Fibroblast of the aortic adventitia (primary cell): ENCODE results near the gene XYLT2. TPM values are rescaled to one million over a fixed set of nuclear protein-coding genes. Genes with fewer than 3 reads are reported as not detected.
A peak's percentile ranks its signal among the peaks of the same experiment; 100 is the strongest.
"Not testable (repeated sequence)": the region's sequence is repeated elsewhere in the genome, so short reads cannot be mapped to it uniquely, and the experiment has no call there.

Experiments
- DNase-seq: peaks from one replicate; pipeline ENCODE4 v3.0.0-alpha.2; 2010; ENCODE audit warnings: low read depth
- H3K4me3 ChIP-seq: 2 replicates; pipeline ENCODE4 v1.5.1; 2011; ENCODE audit warnings: low read depth, mild to moderate bottlenecking, control low read depth, low read length, moderate library complexity
- total RNA-seq: library from RNA; depleted of rRNA; stranded (reverse); fragments of >200 nt; gene quantifications from 2 replicates; pipeline ENCODE4 v1.2.3, GENCODE V29; 2012; ENCODE audit warnings: low replicate concordance
- TF ChIP-seq, protein P1 (sequence below): IDR thresholded peaks from 2 replicates; pipeline ENCODE4 v1.5.1; 2011; ENCODE audit warnings: mild to moderate bottlenecking, low read length, control low read depth, inconsistent platforms; ENCODE audit not compliant: insufficient read depth

Gene XYLT2
- 16.3 and 33.9 TPM in 2 replicates for total RNA-seq

DNA sequence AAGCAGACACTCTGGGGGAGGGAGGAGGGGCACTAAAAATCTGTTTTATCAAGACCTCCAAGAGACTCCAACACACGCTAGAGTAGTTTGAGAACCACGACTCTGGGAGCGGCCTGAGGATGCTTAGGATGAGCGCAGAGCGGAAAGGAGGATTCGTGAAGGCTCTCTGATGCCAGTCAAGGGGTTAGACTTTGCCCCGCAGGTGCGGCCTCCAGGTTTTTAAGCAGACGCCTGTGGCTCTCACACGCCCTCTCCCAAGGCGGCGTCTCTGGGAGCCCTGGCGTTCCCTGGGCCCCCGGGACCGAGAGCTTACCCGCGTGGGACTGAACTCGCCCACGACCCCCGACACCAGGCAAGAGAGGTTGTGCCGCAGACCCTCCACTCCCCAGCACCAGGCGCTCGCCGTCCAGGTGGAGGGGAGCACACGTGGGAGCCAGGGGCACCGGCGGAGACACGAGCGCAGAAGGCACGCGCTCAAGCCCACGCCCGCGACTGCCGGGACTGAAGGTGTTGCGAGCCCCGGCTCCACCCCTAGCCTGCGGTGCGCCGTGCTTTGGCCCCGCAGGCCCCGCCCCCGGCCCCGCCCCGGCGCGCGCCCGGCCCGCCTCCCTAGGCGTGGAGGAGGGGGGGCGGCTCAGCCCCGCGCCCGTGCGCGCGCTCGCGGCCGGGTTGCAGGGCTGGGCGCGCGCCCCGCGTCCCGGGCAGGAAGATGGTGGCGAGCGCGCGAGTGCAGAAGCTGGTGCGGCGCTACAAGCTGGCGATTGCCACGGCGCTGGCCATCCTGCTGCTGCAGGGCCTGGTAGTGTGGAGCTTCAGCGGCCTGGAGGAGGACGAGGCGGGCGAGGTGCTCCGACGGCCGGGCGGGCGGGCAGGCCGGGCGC is at the start of gene XYLT2:
Gene XYLT2, plus strand, starts transcription at position 695 of the 881 bp plus-strand sequence. Its CDS starts 15 bp downstream, at position 710.
- TF ChIP-seq, protein P1, sequence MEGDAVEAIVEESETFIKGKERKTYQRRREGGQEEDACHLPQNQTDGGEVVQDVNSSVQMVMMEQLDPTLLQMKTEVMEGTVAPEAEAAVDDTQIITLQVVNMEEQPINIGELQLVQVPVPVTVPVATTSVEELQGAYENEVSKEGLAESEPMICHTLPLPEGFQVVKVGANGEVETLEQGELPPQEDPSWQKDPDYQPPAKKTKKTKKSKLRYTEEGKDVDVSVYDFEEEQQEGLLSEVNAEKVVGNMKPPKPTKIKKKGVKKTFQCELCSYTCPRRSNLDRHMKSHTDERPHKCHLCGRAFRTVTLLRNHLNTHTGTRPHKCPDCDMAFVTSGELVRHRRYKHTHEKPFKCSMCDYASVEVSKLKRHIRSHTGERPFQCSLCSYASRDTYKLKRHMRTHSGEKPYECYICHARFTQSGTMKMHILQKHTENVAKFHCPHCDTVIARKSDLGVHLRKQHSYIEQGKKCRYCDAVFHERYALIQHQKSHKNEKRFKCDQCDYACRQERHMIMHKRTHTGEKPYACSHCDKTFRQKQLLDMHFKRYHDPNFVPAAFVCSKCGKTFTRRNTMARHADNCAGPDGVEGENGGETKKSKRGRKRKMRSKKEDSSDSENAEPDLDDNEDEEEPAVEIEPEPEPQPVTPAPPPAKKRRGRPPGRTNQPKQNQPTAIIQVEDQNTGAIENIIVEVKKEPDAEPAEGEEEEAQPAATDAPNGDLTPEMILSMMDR, result no peak

GRCh38 chr17:50297407-50297865 is 48.5 kb upstream of the XYLT2 start:
- H3K4me3 ChIP-seq, result no peak overlapping the region
- TF ChIP-seq, protein P1, result peak; percentile 96
- DNase-seq, result peak; percentile 69

More for the DNA sequence above, at the start of gene XYLT2:
- peak; percentile 67 for DNase-seq
- H3K4me3 ChIP-seq, result peak within 1 kb of the TSS; percentile 88

GRCh38 chr17:50298018-50298417 is 47.9 kb upstream of the XYLT2 start:
- no peak for DNase-seq
- no peak overlapping the region for H3K4me3 ChIP-seq
- TF ChIP-seq, protein P1, result no peak

DNA sequence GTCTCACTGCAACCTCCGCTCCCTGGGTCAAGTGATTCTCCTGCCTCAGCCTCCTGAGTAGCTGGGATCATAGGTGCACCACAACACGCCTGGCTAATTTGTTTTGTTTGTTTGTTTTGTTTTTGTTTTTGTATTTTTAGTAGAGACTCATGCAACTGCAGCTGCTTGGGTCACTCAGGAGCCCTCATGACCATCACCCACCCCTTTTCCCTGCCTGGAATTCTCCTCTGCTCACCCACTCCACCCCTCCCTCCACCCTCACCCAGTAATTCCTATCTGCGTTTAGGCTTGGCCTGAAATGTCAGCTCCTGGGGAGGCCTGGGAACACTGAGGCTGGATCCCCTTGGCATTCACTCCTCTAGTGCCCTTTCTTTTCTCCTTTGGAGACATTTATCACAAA is 46.1 kb upstream of the XYLT2 start:
- TF ChIP-seq, protein P1, result no peak
- no peak for DNase-seq

GRCh38 chr17:50300824-50301223 is 45.1 kb upstream of the XYLT2 start:
- DNase-seq, H3K4me3 ChIP-seq: not testable (repeated sequence)

More for the DNA sequence above, 46.1 kb upstream of the XYLT2 start:
- no peak overlapping the region for H3K4me3 ChIP-seq

GRCh38 chr17:50301891-50302584 is 43.9 kb upstream of the XYLT2 start:
- DNase-seq, result no peak
- TF ChIP-seq, protein P1, result no peak

DNA sequence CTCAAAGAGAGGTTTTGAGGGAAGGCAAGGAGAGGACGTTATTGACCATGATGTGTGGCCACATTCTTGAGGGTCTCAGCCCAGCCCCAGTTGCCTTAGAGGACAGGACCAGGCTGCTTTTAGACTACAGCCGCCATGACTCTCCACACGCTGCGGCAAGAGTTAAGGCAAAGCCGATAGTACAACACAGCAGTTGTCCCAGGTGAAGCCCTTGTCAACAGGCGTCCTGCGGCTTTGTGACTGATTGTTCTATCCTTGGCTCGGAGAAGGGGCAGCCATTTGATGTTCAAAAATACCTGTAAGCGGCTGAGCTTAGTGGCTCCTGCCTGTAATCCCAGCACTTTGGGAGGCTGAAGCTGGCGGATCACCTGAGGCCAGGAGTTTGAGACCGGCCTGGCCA is 42.9 kb upstream of the XYLT2 start:
- TF ChIP-seq, protein P1, result no peak
- H3K4me3 ChIP-seq, result no peak overlapping the region
- no peak for DNase-seq

More at GRCh38 chr17:50301891-50302584, 43.9 kb upstream of the XYLT2 start:
- H3K4me3 ChIP-seq, result no peak overlapping the region
